Panc1 (cell line): ENCODE results near the gene TMEM267. TPM values are rescaled to one million over a fixed set of nuclear protein-coding genes. Genes with fewer than 3 reads are reported as not detected.

Experiments
- ATAC-seq: fragments of 200-7000 bp; cut with Tn5 transposase; 2 replicates; pipeline ENCODE4 v1.9.1; 2020; ENCODE audit warnings: mild to moderate bottlenecking, moderate library complexity
- BruUV-seq: library from RNA; stranded (reverse); fragments of 400-500 nt; replicated peaks from 2 replicates; lab custom pipeline; 2021; lab: Mats Ljungman, UMichigan
- CTCF ChIA-PET: fragments of 300-600 bp; sonication (Branson Sonifier 250); formaldehyde crosslinking; loops from one replicate; lab custom pipeline; 2022; ENCODE audit warnings: antibody characterized with exemption; lab: Charles Lee
- POLR2A ChIA-PET: fragments of 300-600 bp; sonication (Branson Sonifier 250); formaldehyde crosslinking; loops from one replicate; lab custom pipeline; 2022; ENCODE audit warnings: antibody characterized with exemption; lab: Charles Lee
- DNase-seq: peaks from one replicate; pipeline ENCODE4 v3.0.0-alpha.2; 2010; ENCODE audit warnings: low read depth, low spot score
- H3K27ac ChIP-seq: 2 replicates; pipeline ENCODE4 v1.5.1; 2011; ENCODE audit warnings: mild to moderate bottlenecking, low read length, inconsistent platforms
- H3K27me3 ChIP-seq: fragments of 200-500 bp; sonication (Bioruptor generic); 2 replicates; pipeline ENCODE4 v1.6.0; 2014; ENCODE audit warnings: low read length, inconsistent platforms; ENCODE audit not compliant: control insufficient read depth, insufficient read depth
- H3K36me3 ChIP-seq: fragments of 200-500 bp; sonication (Bioruptor generic); 2 replicates; pipeline ENCODE4 v1.5.1; 2014; ENCODE audit warnings: inconsistent platforms, mild to moderate bottlenecking, low read length, moderate library complexity; ENCODE audit not compliant: control insufficient read depth, insufficient read depth
- H3K4me1 ChIP-seq: 2 replicates; pipeline ENCODE4 v1.5.1; 2011; ENCODE audit warnings: inconsistent platforms, mild to moderate bottlenecking, low read length, moderate library complexity; ENCODE audit not compliant: control insufficient read depth, insufficient read depth
- H3K4me3 ChIP-seq, 2 experiments: 2 replicates each; pipeline ENCODE4 v1.5.1; 2011 to 2012; ENCODE audit warnings: low read depth in 2 of 2, low read length in 2 of 2, mild to moderate bottlenecking in 2 of 2, inconsistent platforms in 1 of 2, moderate library complexity in 1 of 2
- H3K9me3 ChIP-seq: fragments of 200-500 bp; sonication (Bioruptor generic); 2 replicates; pipeline ENCODE4 v1.5.1; 2014; ENCODE audit warnings: low read depth, mild to moderate bottlenecking, inconsistent platforms, low read length, moderate library complexity; ENCODE audit not compliant: control insufficient read depth, insufficient read depth
- CTCF ChIP-seq: fragments of 450-650 bp; IDR thresholded peaks from 2 replicates; pipeline ENCODE4 v1.5.1; 2017; ENCODE audit warnings: mild to moderate bottlenecking
- POLR2AphosphoS5 ChIP-seq: IDR thresholded peaks from 2 replicates; pipeline ENCODE4 v1.6.1; 2012; ENCODE audit warnings: mild to moderate bottlenecking, low read depth, low read length, moderate library complexity
- SIN3A ChIP-seq: IDR thresholded peaks from 2 replicates; pipeline ENCODE4 v1.6.1; 2012; ENCODE audit warnings: low read depth, mild to moderate bottlenecking, low read length, moderate library complexity, borderline replicate concordance; ENCODE audit not compliant: insufficient read depth
- TCF7L2 ChIP-seq: IDR thresholded peaks from 2 replicates; pipeline ENCODE4 v1.6.1; 2011; ENCODE audit warnings: mild to moderate bottlenecking, low read depth, low read length, inconsistent platforms
- in situ Hi-C: cut with HindIII; loops from 2 replicates; pipeline ENCODE4 v1.10.0; 2016; ENCODE audit warnings: low sequenced_read_pairs, low pct_unique_long_range_greater_than_20kb
- intact Hi-C: fragments of 100-400 bp; cut with micrococcal nuclease; formaldehyde crosslinking; loops from one replicate; pipeline ENCODE4 v1.10.0; 2022; ENCODE audit not compliant: unreplicated experiment
- total RNA-seq: library from RNA; stranded (reverse); gene quantifications from one replicate; pipeline ENCODE4 v1.2.1, GENCODE V29; 2021; ENCODE audit not compliant: unreplicated experiment
- TF ChIP-seq, protein P1 (sequence below), 2 experiments: IDR thresholded peaks; 2 replicates each; pipeline ENCODE4 v1.6.1; 2011 to 2012; ENCODE audit warnings: low read depth in 2 of 2, control low read depth in 1 of 2, low read length in 1 of 2, mild to moderate bottlenecking in 1 of 2, moderate library complexity in 1 of 2; ENCODE audit not compliant: insufficient read depth in 1 of 2

Gene TMEM267
- total RNA-seq, 1 experiment from 2014 or later, result 22.0 TPM

- no TSS peak for BruUV-seq
- Histone ChIP-seq H3K9me3 (no peaks in the 10 kb centered on the region), H3K27ac (no peak overlapping the region), H3K27me3 (no peaks in the 10 kb centered on the region), H3K4me3 (no peak overlapping the region), H3K36me3 (no peaks in the 10 kb centered on the region), H3K4me1 (peaks cover 10% of the 10 kb centered on the region; the same call in 1 of the 2 replicates)
- TF ChIP-seq SIN3A (no peak), TCF7L2 (no peak), POLR2AphosphoS5 (no peak), CTCF (no peak)
- TF ChIP-seq, protein P1, sequence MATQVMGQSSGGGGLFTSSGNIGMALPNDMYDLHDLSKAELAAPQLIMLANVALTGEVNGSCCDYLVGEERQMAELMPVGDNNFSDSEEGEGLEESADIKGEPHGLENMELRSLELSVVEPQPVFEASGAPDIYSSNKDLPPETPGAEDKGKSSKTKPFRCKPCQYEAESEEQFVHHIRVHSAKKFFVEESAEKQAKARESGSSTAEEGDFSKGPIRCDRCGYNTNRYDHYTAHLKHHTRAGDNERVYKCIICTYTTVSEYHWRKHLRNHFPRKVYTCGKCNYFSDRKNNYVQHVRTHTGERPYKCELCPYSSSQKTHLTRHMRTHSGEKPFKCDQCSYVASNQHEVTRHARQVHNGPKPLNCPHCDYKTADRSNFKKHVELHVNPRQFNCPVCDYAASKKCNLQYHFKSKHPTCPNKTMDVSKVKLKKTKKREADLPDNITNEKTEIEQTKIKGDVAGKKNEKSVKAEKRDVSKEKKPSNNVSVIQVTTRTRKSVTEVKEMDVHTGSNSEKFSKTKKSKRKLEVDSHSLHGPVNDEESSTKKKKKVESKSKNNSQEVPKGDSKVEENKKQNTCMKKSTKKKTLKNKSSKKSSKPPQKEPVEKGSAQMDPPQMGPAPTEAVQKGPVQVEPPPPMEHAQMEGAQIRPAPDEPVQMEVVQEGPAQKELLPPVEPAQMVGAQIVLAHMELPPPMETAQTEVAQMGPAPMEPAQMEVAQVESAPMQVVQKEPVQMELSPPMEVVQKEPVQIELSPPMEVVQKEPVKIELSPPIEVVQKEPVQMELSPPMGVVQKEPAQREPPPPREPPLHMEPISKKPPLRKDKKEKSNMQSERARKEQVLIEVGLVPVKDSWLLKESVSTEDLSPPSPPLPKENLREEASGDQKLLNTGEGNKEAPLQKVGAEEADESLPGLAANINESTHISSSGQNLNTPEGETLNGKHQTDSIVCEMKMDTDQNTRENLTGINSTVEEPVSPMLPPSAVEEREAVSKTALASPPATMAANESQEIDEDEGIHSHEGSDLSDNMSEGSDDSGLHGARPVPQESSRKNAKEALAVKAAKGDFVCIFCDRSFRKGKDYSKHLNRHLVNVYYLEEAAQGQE (IDR thresholded peaks at IDR 0.05; ENCODE audit: insufficient read depth in 1 of 2, low read depth in 2 of 2, low read length in 1 of 2), result no peak
- in situ Hi-C loops, result no loop called here
- intact Hi-C loops, result no loop called here
- ChIA-PET POLR2A (no interaction called here), CTCF (no interaction called here)
- DNase-seq, result no peak
- ATAC-seq, result no peak
Observed at GRCh38 chr5:43418561-43418960, 65.1 kb downstream of the TMEM267 start.

DNA sequence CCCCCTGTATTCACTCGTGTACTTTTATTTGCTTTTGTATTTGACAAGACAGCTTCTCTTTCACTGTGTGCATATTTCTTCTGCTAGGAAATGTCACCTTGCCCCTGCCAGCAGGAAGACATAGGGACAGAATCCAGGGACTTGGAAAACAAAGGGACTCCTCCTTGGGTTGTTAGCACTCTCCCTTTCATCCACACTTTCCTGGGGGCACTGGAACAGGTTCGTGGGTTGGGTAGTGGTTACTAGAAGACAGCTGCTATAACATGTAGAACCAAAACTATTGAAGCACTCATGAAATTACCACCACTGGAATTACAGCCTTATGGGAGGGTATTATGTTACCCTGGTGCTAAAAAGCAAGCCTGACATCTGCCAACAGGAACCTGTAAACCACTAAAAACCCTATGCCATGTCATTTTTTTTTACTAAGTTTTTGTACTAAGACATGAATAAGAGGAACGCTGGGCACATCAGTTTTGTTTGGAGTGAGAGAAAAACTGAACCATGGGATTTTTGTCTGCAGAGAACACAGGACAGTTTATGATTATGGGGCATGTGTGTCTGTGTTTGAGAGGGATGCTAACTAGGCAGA lies 66.8 kb downstream of the TMEM267 start:
- DNase-seq (no peak), ATAC-seq (no peak)
- H3K36me3 ChIP-seq, result no peaks in the 10 kb centered on the region
- intact Hi-C loops (no loop called here), in situ Hi-C loops (no loop called here)
- H3K4me1 ChIP-seq, result peaks cover 3% of the 10 kb centered on the region; the same call in 1 of the 2 replicates
- BruUV-seq, result no TSS peak
- H3K4me3 ChIP-seq, result no peak overlapping the region
- TF ChIP-seq TCF7L2 (no peak), SIN3A (no peak), CTCF (no peak), POLR2AphosphoS5 (no peak)
- TF ChIP-seq, protein P1 (IDR thresholded peaks at IDR 0.05; ENCODE audit: insufficient read depth in 1 of 2, low read depth in 2 of 2, low read length in 1 of 2), result no peak
- H3K27ac ChIP-seq, result no peak overlapping the region
- no peaks in the 10 kb centered on the region for H3K9me3 ChIP-seq
- CTCF ChIA-PET, result no interaction called here
- POLR2A ChIA-PET, result no interaction called here
- no peaks in the 10 kb centered on the region for H3K27me3 ChIP-seq
